ENCODE data around the gene KCNAB1.

DNA sequence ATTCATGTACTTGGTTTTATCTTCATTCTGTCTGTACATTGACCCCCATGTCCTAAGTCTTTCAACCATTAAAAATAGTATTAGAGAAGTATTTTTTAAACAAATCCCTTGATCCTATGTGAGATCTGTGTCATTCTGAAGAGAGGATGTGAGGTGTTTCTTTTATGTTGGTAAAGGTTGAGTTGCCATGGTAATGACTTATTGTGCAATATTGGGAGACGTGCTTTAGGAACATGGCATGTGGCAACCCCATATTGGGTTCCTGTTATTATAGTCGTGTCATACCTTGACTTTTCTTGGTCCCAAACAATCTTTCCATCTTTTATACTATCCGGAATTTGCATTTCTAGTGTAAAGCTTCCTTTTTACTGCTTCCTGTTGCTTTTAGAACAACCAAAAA lies 203.1 kb downstream of the KCNAB1 start:
- TF ChIP-seq CTCF (conservative IDR thresholded peaks at IDR 0.05 in 1 of 2, IDR thresholded peaks at IDR 0.05 in 1 of 2; ENCODE audit: low read depth in 1 of 2, low read length in 2 of 2), result no peak
- TF ChIP-seq EZH2 (IDR thresholded peaks at IDR 0.05; ENCODE audit: low read length, missing control alignments), result no peak

Data from fibroblast of lung (primary cell).